Activated CD4-positive, alpha-beta memory T cell treated with anti-CD3 and anti-CD28 coated beads for 36 hours (primary cell): ENCODE data around the gene ADIRF. TPM values are rescaled to one million over a fixed set of nuclear protein-coding genes. Genes with fewer than 3 reads are reported as not detected.
A peak's percentile ranks its signal among the peaks of the same experiment; 100 is the strongest.
"Not testable (repeated sequence)": the region's sequence is repeated elsewhere in the genome, so short reads cannot be mapped to it uniquely, and the experiment has no call there.

ENCODE experiments used
- CTCF ChIA-PET: fragments of 350-600 bp; sonication (Branson Sonifier 250); formaldehyde crosslinking; loops from one replicate; lab custom pipeline; 2021; ENCODE audit warnings: antibody characterized with exemption, inconsistent platforms; lab: Charles Lee
- POLR2A ChIA-PET: fragments of 350-600 bp; sonication (Branson Sonifier 250); formaldehyde crosslinking; loops from one replicate; lab custom pipeline; 2021; ENCODE audit warnings: antibody characterized with exemption; lab: Charles Lee
- DNase-seq: peaks from one replicate; pipeline ENCODE4 v3.0.0-alpha.2; 2020
- H3K27ac Mint-ChIP-seq: one replicate; pipeline ENCODE4 v1.8.0; 2021; ENCODE audit warnings: mixed read lengths
- H3K27me3 Mint-ChIP-seq: one replicate; pipeline ENCODE4 v1.8.0; 2021; ENCODE audit warnings: mixed read lengths
- H3K36me3 Mint-ChIP-seq: one replicate; pipeline ENCODE4 v1.8.0; 2021; ENCODE audit warnings: mixed read lengths
- H3K4me1 Mint-ChIP-seq: one replicate; pipeline ENCODE4 v1.8.0; 2021; ENCODE audit warnings: low read depth, mixed read lengths
- H3K4me3 Mint-ChIP-seq: one replicate; pipeline ENCODE4 v1.8.0; 2021; ENCODE audit warnings: mild to moderate bottlenecking, mixed read lengths
- H3K9me3 Mint-ChIP-seq: one replicate; pipeline ENCODE4 v1.8.0; 2021; ENCODE audit warnings: mixed read lengths
- intact Hi-C: fragments of 100-400 bp; cut with micrococcal nuclease; formaldehyde crosslinking; loops from one replicate; pipeline ENCODE4 v1.15.1; 2023
- total RNA-seq, 2 experiments: library from RNA; stranded (reverse); gene quantifications; one replicate each; pipeline ENCODE4 v1.2.3, GENCODE V29; 2021

ADIRF gene
- total RNA-seq, 2 experiments from 2014 or later = not detected

DNA sequence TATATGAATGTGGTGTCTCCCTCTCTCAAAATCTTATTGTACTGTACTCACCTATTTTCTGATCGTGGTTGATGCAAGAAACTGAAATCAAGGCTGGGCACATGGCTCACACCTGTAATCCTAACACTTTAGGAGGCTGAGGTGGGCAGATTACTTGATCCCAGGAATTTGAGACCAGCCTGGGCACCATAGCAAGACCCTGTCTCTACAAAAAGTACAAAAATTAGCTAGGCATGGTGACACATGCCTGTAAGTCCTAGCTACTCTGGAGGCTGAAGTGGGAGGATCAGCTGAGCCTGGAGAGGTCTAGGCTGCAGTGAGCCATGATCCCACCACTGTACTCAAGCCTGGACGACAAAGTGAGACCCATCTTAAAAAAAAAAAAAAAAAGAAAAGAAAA lies 26.9 kb upstream of the ADIRF start:
- POLR2A ChIA-PET = no interaction called here
- no peak for DNase-seq
- H3K4me3 Mint-ChIP-seq = no peak overlapping the region
- CTCF ChIA-PET = interaction anchor here (5.1 kb wide), 1 partner anchor 26 kb away, joined by 47 read pairs; the partner anchor contains the start of gene ADIRF
- H3K4me1 Mint-ChIP-seq = peaks cover 1% of the 10 kb centered on the region
- intact Hi-C loops = no loop called here
- H3K27me3 Mint-ChIP-seq = no peaks in the 10 kb centered on the region
- H3K9me3 Mint-ChIP-seq = no peaks in the 10 kb centered on the region
- H3K36me3 Mint-ChIP-seq = no peaks in the 10 kb centered on the region
- H3K27ac Mint-ChIP-seq = no peak overlapping the region

DNA sequence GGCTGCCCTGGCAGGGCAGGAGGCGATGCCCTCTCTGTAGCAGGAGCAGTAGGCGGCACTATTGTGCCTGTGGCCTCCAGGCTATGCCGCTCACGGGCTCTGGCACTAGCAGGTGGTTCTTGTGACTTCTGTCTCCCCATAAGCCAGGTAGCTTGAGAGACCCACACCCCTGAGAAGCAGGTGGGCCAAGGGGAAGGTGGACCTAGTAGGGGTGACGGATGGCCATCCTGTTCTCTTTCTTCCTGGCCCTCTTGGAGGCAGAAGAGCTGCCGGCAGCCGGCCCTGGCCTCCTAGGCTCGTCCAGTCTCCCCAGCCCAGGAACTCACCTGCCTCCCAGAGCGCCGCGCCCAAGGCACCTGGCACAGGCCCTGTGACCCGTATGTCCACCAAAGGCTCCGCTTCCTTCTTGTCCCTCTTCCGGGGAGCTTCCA lies 26.3 kb upstream of the ADIRF start:
- POLR2A ChIA-PET = no interaction called here
- no peaks in the 10 kb centered on the region for H3K27me3 Mint-ChIP-seq
- H3K9me3 Mint-ChIP-seq = no peaks in the 10 kb centered on the region
- intact Hi-C loops = no loop called here
- DNase-seq = no peak
- peaks cover 1% of the 10 kb centered on the region for H3K4me1 Mint-ChIP-seq
- no peak overlapping the region for H3K4me3 Mint-ChIP-seq
- CTCF ChIA-PET = no interaction called here
- no peak overlapping the region for H3K27ac Mint-ChIP-seq
- H3K36me3 Mint-ChIP-seq = no peaks in the 10 kb centered on the region

DNA sequence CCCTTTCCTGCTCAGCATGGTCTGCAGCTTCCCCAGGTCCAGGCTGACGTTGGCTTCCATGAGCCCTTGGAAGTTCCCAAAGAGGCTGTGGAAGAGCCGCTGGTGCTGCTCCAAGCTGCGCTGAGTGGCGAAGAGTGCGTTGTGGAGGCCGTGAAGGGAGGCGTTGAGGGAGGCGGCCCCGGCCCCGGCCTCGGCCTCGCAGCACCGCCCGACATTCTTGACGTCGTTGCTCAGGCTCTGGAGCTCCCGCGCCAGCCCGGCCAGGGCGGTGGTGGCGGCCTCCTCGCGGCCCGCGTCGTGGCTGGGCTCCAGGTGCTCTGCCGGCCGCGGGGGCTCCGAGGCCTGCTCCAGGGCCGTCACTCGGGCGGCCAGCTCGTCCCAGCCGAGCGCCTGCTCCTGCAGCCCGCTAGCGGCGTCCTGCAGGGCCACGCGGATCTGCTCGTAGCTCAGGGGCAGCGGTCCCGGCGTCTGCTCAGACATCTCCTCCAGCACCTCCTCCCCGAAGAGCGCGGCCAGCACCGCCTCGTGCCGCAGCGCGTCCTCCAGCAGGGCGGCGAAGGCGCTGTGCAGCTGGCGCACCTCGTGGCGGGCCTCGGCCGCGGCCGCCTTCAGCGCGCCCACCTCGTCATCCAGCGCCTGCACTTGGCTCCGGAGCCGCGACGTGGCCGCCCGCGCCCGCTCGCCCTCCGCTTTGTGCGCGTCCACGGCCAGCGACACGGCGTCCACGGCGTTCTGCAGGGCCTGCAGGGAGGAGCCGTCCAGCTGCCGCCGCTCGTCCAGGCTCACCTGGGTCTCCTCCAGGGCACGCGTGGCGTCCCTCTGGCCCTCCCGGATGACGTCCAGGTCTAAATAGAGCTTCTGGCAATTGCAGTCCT lies 25.6 kb upstream of the ADIRF start:
- POLR2A ChIA-PET = no interaction called here
- Mint-ChIP-seq H3K4me3 (no peak overlapping the region), H3K27ac (no peak overlapping the region), H3K9me3 (no peaks in the 10 kb centered on the region), H3K4me1 (peaks cover 1% of the 10 kb centered on the region), H3K36me3 (no peaks in the 10 kb centered on the region), H3K27me3 (no peaks in the 10 kb centered on the region)
- intact Hi-C loops = no loop called here
- CTCF ChIA-PET = interaction anchor here (0.7 kb wide), 1 partner anchor 18 kb away, joined by 3 read pairs; no protein-coding TSS in a partner anchor
- DNase-seq = no peak

DNA sequence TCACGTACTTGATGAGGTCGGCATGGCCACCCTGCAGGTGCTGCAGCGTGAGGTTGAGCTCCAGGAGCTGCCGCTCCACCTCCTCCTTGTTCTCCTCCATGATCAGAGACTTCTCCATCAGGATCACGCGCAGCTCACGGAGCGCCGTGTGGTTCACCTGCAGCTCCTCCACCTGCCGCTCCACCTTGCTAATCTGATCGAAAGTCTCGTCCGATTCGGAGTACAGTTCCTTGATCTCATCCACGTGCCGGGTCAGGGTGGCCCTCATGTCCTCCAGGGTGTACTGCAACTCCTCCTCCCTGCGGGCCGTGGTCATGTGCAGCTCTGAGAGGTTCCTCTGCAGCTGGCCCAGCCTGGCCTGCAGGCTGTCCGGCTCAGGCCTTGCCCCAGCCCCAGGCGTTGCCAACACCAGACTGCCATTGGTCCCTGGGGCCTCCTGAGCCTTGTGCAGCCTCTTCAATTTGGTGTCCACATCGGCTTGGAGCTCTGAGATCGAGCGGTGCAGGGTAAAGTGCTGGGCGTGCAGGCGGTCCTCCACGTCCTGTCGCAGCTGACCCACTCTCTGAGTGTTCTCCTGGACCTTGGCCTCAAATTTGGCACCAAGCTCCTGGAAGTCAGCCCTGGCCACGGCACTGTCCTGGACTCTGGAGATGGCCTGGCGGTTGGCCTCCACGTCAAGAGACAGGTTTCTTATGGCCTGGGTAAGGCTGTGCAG lies 24.8 kb upstream of the ADIRF start:
- Mint-ChIP-seq H3K9me3 (no peaks in the 10 kb centered on the region), H3K27me3 (no peaks in the 10 kb centered on the region), H3K4me3 (no peak overlapping the region), H3K4me1 (peaks cover 1% of the 10 kb centered on the region), H3K36me3 (no peaks in the 10 kb centered on the region), H3K27ac (no peak overlapping the region)
- no peak for DNase-seq
- intact Hi-C loops = no loop called here
- ChIA-PET POLR2A (interaction anchor here (0.6 kb wide), 1 partner anchor 433 kb away, joined by 6 read pairs; no protein-coding TSS in a partner anchor), CTCF (interaction anchor here (0.7 kb wide), 1 partner anchor 17 kb away, joined by 3 read pairs; no protein-coding TSS in a partner anchor)

DNA sequence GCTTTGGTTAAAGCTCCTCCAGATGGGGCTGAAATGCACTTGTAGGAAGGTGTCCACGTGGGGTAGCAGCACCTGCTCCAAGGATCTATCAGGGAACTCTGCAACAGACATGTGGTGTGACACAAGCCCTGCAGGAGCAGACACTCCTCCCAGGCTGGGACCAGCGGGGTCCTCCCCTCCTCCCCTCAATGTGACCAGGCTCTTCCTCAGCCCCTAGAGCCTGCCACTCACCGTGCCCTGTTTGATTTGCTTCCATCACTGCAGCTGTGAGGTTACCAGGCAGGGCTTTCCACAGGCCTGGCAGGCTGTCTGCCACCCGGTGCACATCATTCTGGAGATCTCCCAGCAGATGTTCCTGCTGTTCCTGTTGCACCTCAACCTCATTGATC lies 24.3 kb upstream of the ADIRF start:
- CTCF ChIA-PET = interaction anchor here (1.4 kb wide), 1 partner anchor 16 kb away, joined by 3 read pairs; no protein-coding TSS in a partner anchor
- POLR2A ChIA-PET = no interaction called here
- Mint-ChIP-seq H3K27me3 (no peaks in the 10 kb centered on the region), H3K4me3 (no peak overlapping the region), H3K27ac (no peak overlapping the region), H3K4me1 (peaks cover 1% of the 10 kb centered on the region), H3K9me3 (no peaks in the 10 kb centered on the region), H3K36me3 (no peaks in the 10 kb centered on the region)
- intact Hi-C loops = no loop called here
- no peak for DNase-seq

DNA sequence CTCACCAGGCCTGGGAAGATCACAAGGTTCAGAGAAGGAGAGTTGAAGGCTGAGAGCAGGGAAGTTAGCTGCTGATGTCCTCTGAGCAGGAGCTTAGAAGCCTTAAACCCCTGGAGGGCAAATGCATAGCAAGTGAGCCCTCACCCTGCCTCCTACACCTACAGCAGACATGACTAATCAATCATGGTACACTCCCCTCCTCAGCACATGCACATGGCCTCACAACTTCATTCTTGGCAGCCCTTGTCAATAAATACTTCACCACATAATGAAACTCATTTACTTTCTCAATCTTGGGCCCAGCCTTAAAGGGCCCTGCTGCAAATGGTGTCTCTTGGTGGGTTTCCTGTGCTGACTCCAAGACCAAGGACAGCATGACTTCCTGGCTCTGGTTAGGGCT lies 23.8 kb upstream of the ADIRF start:
- intact Hi-C loops = no loop called here
- ChIA-PET POLR2A (no interaction called here), CTCF (interaction anchor here (1.4 kb wide), 1 partner anchor 16 kb away, joined by 3 read pairs; no protein-coding TSS in a partner anchor)
- Mint-ChIP-seq H3K27ac (no peak overlapping the region), H3K27me3 (no peaks in the 10 kb centered on the region), H3K4me3 (no peak overlapping the region), H3K36me3 (no peaks in the 10 kb centered on the region), H3K4me1 (peaks cover 1% of the 10 kb centered on the region), H3K9me3 (no peaks in the 10 kb centered on the region)
- no peak for DNase-seq

DNA sequence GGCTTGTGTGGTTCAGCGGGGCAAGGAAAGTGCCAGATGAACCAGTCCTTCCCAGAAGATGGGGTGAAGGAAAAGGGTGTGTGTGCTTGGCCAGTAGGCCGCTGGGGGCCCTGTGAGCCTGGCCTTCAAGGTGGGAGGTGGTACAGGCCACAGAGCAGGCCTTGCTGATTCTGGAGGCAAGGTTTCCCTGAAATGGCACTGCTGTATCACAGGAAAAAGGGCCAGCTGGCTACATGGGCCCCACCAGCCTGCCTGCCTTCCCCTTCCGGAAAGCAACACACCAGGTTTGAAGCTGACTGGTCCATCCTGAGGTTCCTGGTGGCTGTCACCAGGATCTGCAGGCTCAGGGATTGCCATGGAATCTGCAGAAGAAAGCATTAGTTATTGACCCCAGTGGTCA lies 23.4 kb upstream of the ADIRF start:
- H3K4me3 Mint-ChIP-seq = no peak overlapping the region
- H3K27me3 Mint-ChIP-seq = no peaks in the 10 kb centered on the region
- ChIA-PET CTCF (interaction anchor here (1.4 kb wide), 1 partner anchor 15 kb away, joined by 3 read pairs; no protein-coding TSS in a partner anchor), POLR2A (no interaction called here)
- no peaks in the 10 kb centered on the region for H3K36me3 Mint-ChIP-seq
- no peaks in the 10 kb centered on the region for H3K9me3 Mint-ChIP-seq
- intact Hi-C loops = no loop called here
- no peak overlapping the region for H3K27ac Mint-ChIP-seq
- H3K4me1 Mint-ChIP-seq = no peaks in the 10 kb centered on the region
- no peak for DNase-seq

DNA sequence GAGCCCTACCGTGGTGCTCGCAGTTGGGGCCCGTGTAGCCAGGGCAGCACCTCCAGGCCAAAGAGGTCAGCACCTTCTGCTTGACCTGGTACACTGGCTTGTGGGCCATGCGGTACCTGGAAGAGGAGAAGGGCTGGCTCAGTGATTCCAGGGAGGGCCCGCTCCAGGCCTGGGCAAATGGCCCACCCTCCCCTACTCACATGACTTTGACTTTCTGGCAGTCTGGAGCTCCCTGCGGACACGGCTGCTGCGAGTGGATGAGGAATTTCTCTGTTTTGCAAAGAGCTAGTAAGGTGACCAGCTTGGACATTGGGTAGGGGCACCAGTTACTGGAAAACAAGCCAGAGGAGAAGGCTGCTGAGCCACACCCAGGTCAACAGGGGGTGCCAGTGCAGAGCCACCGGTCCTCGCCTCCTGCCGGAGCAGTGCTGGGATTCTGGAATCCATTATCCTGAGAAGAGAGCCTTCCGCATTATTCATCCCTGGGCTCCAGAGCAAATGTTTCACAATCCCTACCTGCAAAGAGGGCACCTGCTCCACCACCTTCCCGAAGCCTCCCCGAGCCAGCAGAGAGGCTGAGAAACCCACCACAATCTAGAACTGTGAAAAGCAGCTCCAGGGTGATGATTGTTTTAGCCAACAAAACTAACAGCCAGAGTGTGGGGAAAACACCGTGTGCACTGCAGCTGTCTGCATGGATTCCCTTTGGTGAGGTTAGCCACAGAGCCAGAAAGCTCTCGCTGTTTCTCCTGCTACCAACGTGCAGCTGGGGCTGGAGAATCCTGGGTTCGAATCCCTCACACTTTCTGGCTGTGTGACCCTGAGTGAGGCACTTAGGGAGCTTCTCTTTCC lies 22.7 kb upstream of the ADIRF start:
- Mint-ChIP-seq H3K9me3 (no peaks in the 10 kb centered on the region), H3K36me3 (no peaks in the 10 kb centered on the region), H3K4me3 (no peak overlapping the region), H3K4me1 (peaks cover 4% of the 10 kb centered on the region), H3K27me3 (no peaks in the 10 kb centered on the region), H3K27ac (no peak overlapping the region)
- POLR2A ChIA-PET = no interaction called here
- DNase-seq = no peak
- CTCF ChIA-PET = interaction anchor here (1.0 to 1.7 kb wide), 4 partner anchors 9 to 252 kb away, joined by 3 to 5 read pairs (median 3); no protein-coding TSS in a partner anchor
- intact Hi-C loops = no loop called here

DNA sequence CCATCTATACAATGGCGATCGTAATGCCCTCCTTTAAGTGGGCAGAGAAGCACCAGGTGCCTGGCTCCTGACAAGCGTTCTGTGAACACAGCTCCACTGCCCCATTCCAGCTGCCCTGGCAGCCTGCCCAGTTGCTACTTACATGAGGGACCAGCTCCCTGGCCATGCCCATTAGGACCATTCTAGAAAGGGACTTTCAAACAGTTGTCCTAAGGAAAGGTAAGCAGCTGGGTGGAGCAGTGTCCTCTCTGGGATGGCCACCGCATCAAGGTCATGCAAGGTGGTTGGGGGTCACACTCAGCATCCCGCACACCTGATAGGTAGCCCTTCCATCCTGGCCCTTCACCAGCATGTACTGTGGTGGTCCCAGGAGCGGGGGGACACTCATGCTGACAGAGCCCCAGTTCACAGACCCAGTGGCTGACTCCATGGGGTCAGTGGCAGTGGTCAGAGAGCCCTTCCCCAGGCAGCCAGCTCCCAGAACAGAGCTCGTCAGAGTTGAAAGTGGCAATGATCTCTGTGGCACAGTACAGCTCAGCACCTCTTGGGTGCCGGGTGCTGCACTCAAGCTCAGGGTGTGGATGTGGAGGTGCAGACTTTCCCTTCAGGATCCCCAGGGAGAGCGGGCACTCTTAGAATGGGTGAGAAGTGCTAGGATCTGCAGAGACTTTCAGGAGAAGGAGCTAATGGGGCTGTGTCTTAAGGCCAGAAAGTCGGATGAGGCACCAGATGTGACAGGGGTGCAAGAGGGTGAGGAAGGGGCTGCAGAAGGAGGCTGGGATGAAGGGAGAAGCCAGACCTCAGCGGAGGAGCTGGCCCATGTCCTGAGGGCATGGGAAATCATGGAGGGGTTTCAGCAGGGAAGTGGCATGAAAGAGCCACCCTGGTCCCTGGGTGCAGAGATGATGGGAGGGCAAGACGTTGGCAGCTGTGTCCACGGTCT lies 21.8 kb upstream of the ADIRF start:
- peaks cover 11% of the 10 kb centered on the region for H3K4me1 Mint-ChIP-seq
- no peak for DNase-seq
- ChIA-PET CTCF (interaction anchor here (0.9 to 1.7 kb wide), 4 partner anchors 10 to 253 kb away, joined by 3 to 5 read pairs (median 3); no protein-coding TSS in a partner anchor), POLR2A (no interaction called here)
- H3K27ac Mint-ChIP-seq = no peak overlapping the region
- no peak overlapping the region for H3K4me3 Mint-ChIP-seq
- intact Hi-C loops = no loop called here
- H3K9me3 Mint-ChIP-seq = no peaks in the 10 kb centered on the region
- H3K36me3 Mint-ChIP-seq = no peaks in the 10 kb centered on the region
- H3K27me3 Mint-ChIP-seq = no peaks in the 10 kb centered on the region

DNA sequence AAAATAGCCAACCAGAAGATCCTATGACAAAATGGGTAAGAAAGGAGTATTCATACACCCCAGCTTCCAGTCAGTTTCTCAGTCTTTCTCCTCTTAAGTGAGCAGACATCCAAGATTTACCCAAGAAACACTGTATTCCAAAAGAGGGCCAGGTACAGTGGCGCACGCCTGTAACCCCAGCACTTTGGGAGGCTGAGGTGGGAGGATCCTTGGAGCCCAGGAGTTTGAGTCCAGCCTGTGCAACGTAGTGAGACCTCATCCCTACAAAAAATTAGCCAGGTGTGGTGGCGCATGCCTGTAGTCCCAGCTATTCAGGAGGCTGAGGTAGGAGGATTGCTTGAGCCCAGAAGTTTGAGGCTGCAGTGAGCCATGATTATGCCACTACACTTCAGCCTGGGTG lies 20.5 kb upstream of the ADIRF start:
- CTCF ChIA-PET = interaction anchor here (0.9 to 1.7 kb wide), 2 partner anchors 13 to 19 kb away, joined by 3 to 5 read pairs; no protein-coding TSS in a partner anchor
- intact Hi-C loops, H3K36me3 Mint-ChIP-seq, DNase-seq, H3K4me3 Mint-ChIP-seq, POLR2A ChIA-PET, H3K27ac Mint-ChIP-seq, H3K27me3 Mint-ChIP-seq: not testable (repeated sequence)
- Mint-ChIP-seq H3K4me1 (peaks cover 11% of the 10 kb centered on the region), H3K9me3 (peaks cover 11% of the 10 kb centered on the region)

DNA sequence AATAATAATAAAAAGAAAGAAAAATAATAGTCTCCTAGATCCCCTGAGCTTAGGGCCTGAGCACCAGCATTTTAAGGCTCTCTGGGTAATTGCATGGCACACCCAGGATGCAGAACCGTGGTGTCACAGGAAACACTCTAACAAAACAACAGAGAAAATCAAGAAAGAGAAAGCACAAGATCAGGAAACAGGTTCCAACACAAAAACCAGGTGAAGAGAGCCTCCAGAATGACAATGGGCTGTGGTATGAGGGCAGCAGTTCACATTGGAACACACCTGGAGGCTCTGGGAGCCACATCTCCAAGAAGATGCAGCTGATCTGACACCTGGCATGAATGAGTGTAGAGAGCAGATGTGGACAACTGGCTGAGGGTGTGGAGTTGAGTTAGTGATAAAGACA lies 17.9 kb upstream of the ADIRF start:
- POLR2A ChIA-PET = no interaction called here
- DNase-seq = no peak
- Mint-ChIP-seq H3K27ac (peak overlapping the region; percentile 79), H3K4me3 (no peak overlapping the region), H3K4me1 (peaks cover 11% of the 10 kb centered on the region), H3K27me3 (no peaks in the 10 kb centered on the region), H3K9me3 (peaks cover 17% of the 10 kb centered on the region), H3K36me3 (peaks cover 5% of the 10 kb centered on the region)
- CTCF ChIA-PET = no interaction called here
- intact Hi-C loops = no loop called here
